Liver (tissue), 9 donors: ENCODE results near the gene SIPA1L3. TPM values are rescaled to one million over a fixed set of nuclear protein-coding genes. Genes with fewer than 3 reads are reported as not detected.

ENCODE experiments used
- DNase-seq: peaks from one replicate; pipeline ENCODE4 v3.0.0-alpha.2; 2017; ENCODE audit warnings: low spot score
- H3K27ac ChIP-seq, 2 donors: one replicate each; pipeline ENCODE4 v1.7.0; 2013; ENCODE audit warnings: inconsistent platforms in 2 of 2, low read length in 2 of 2, control low read depth in 1 of 2, low read depth in 1 of 2, mild to moderate bottlenecking in 1 of 2
- H3K27me3 ChIP-seq, 4 donors: one replicate each; pipeline versions ENCODE4 v1.6.1 to v1.7.0; 2013; ENCODE audit warnings: low read length in 3 of 4, inconsistent platforms in 1 of 4, mild to moderate bottlenecking in 1 of 4, moderate library complexity in 1 of 4; ENCODE audit not compliant: control insufficient read depth in 4 of 4, insufficient read depth in 4 of 4
- H3K36me3 ChIP-seq, 4 donors: one replicate each; pipeline versions ENCODE4 v1.6.1 to v1.7.0; 2013; ENCODE audit warnings: low read length in 3 of 4, mild to moderate bottlenecking in 3 of 4, low read depth in 1 of 4, moderate library complexity in 1 of 4; ENCODE audit not compliant: control insufficient read depth in 4 of 4, insufficient read depth in 3 of 4
- H3K4me1 ChIP-seq, 4 donors: one replicate each; pipeline versions ENCODE4 v1.6.1 to v1.7.0; 2013; ENCODE audit warnings: low read length in 3 of 4, mild to moderate bottlenecking in 3 of 4, moderate library complexity in 1 of 4; ENCODE audit not compliant: control insufficient read depth in 4 of 4, insufficient read depth in 4 of 4
- H3K4me3 ChIP-seq, 3 donors: one replicate each; pipeline versions ENCODE4 v1.6.1 to v1.7.0; 2013; ENCODE audit warnings: low read length in 3 of 3, control low read depth in 1 of 3, low read depth in 1 of 3, mild to moderate bottlenecking in 1 of 3
- H3K9ac ChIP-seq, 2 donors: one replicate each; pipeline ENCODE4 v1.7.0; 2013; ENCODE audit warnings: low read length in 2 of 2, mild to moderate bottlenecking in 2 of 2, moderate library complexity in 2 of 2, control low read depth in 1 of 2, low read depth in 1 of 2
- H3K9me3 ChIP-seq, 4 donors: one replicate each; pipeline versions ENCODE4 v1.6.1 to v1.7.0; 2013; ENCODE audit warnings: low read length in 3 of 4; ENCODE audit not compliant: control insufficient read depth in 4 of 4
- ATF3 ChIP-seq: IDR thresholded peaks from 2 replicates; pipeline ENCODE4 v1.6.1; 2016; ENCODE audit warnings: antibody characterized with exemption
- CTCF ChIP-seq: fragments of 150-350 bp; IDR thresholded peaks from 2 replicates; pipeline ENCODE4 v1.5.1; 2017; ENCODE audit warnings: improper control_type of control experiment, low read depth, low read length; ENCODE audit not compliant: missing input control
- EGR1 ChIP-seq, 2 donors: IDR thresholded peaks; 2 replicates each; pipeline ENCODE4 v1.6.1; 2016 to 2018; ENCODE audit warnings: antibody characterized with exemption in 2 of 2, low read depth in 2 of 2
- FOXA1 ChIP-seq: IDR thresholded peaks from 2 replicates; pipeline ENCODE4 v1.6.1; 2016; ENCODE audit warnings: antibody characterized with exemption
- FOXA2 ChIP-seq: IDR thresholded peaks from 2 replicates; pipeline ENCODE4 v1.6.1; 2016; ENCODE audit warnings: antibody characterized with exemption
- GABPA ChIP-seq, 2 donors: IDR thresholded peaks in 1 of 2; conservative IDR thresholded peaks in 1 of 2; 2 replicates each; pipeline ENCODE4 v1.6.1; 2016; ENCODE audit warnings: antibody characterized with exemption in 2 of 2, mild to moderate bottlenecking in 1 of 2, moderate library complexity in 1 of 2
- HNF4A ChIP-seq, 2 donors: conservative IDR thresholded peaks; 2 replicates each; pipeline ENCODE4 v1.6.1; 2016; ENCODE audit warnings: antibody characterized with exemption in 2 of 2, mild to moderate bottlenecking in 2 of 2
- HNF4G ChIP-seq: IDR thresholded peaks from 2 replicates; pipeline ENCODE4 v1.6.1; 2016; ENCODE audit warnings: antibody characterized with exemption
- JUND ChIP-seq, 2 donors: IDR thresholded peaks; 2 replicates each; pipeline ENCODE4 v1.6.1; 2016; ENCODE audit warnings: antibody characterized with exemption in 2 of 2
- MAX ChIP-seq: IDR thresholded peaks from 2 replicates; pipeline ENCODE4 v1.6.1; 2016; ENCODE audit warnings: antibody characterized with exemption
- NR2F2 ChIP-seq: IDR thresholded peaks from 2 replicates; pipeline ENCODE4 v1.6.1; 2016; ENCODE audit warnings: antibody characterized with exemption
- RAD21 ChIP-seq, 2 donors: IDR thresholded peaks; 2 replicates each; pipeline ENCODE4 v1.6.1; 2016; ENCODE audit warnings: antibody characterized with exemption in 2 of 2, mild to moderate bottlenecking in 2 of 2
- RXRA ChIP-seq, 2 donors: IDR thresholded peaks; 2 replicates each; pipeline ENCODE4 v1.6.1; 2017 to 2018; ENCODE audit warnings: antibody characterized with exemption in 2 of 2, mild to moderate bottlenecking in 1 of 2
- SP1 ChIP-seq: IDR thresholded peaks from 2 replicates; pipeline ENCODE4 v1.6.1; 2018; ENCODE audit warnings: antibody characterized with exemption, mild to moderate bottlenecking
- TAF1 ChIP-seq: conservative IDR thresholded peaks from 2 replicates; pipeline ENCODE4 v1.6.1; 2016; ENCODE audit warnings: antibody characterized with exemption, mild to moderate bottlenecking
- YY1 ChIP-seq: IDR thresholded peaks from 2 replicates; pipeline ENCODE4 v1.6.1; 2016; ENCODE audit warnings: antibody characterized with exemption, mild to moderate bottlenecking
- ZBTB33 ChIP-seq: IDR thresholded peaks from 2 replicates; pipeline ENCODE4 v1.6.1; 2016; ENCODE audit warnings: antibody characterized with exemption
- WGBS: extraction: QIAGEN DNeasy Blood & Tissue Kit; methylation state at CpG from one replicate; pipeline ENCODE4 v1.1.7; 2013; 5-methylcytosine and 5-hydroxymethylcytosine counted together
- polyA plus RNA-seq, 2 donors: library from polyadenylated mRNA; stranded (reverse) in 1 of 2; unstranded in 1 of 2; fragments of 200-250 nt in 1 of 2; fragments of >200 nt in 1 of 2; fragmentation: Nextera tagmentation in 1 of 2; extraction: Ambion mirVana in 1 of 2; gene quantifications; one replicate each; pipeline versions ENCODE4 v1.2.1 to v1.2.3, GENCODE V29; 2013 to 2015
- total RNA-seq, 2 donors: library from RNA; depleted of rRNA; stranded (reverse); fragments of >200 nt; gene quantifications; one replicate each; pipeline ENCODE4 v1.2.3, GENCODE V29; 2014
- TF ChIP-seq, protein P1 (sequence below): IDR thresholded peaks from 2 replicates; pipeline ENCODE4 v1.6.1; 2016; ENCODE audit warnings: antibody characterized with exemption, mild to moderate bottlenecking
- donor health status: healthy.
- donor health status: healthy.
- donor health status: healthy.
- donor health status: healthy.
- donor health status: healthy.

Gene SIPA1L3
- total and polyA plus RNA-seq, 4 donors: 2.4 to 10.0 (median 4.4) TPM

- 91% methylated on average over 5 of the region's 5 CpGs for WGBS
- Histone ChIP-seq H3K27me3 (no peaks in the 10 kb centered on the region), H3K4me3 (no peak overlapping the region), H3K36me3 (no peaks in the 10 kb centered on the region), H3K4me1 (no peaks in the 10 kb centered on the region), H3K27ac (no peak overlapping the region), H3K9ac (no peak overlapping the region), H3K9me3 (peaks cover 0 to 6% (median 4%) of the 10 kb centered on the region in 4 donors)
- TF ChIP-seq YY1 (no peak), CTCF (no peak), ATF3 (no peak), RXRA (IDR thresholded peaks at IDR 0.05) (no peak), ZBTB33 (no peak), MAX (no peak), HNF4G (no peak), FOXA1 (no peak), NR2F2 (no peak), EGR1 (IDR thresholded peaks at IDR 0.05; ENCODE audit: low read depth in 2 of 2) (no peak), JUND (IDR thresholded peaks at IDR 0.05) (no peak), HNF4A (conservative IDR thresholded peaks at IDR 0.05) (no peak), GABPA (IDR thresholded peaks at IDR 0.05 in 1 of 2, conservative IDR thresholded peaks at IDR 0.05 in 1 of 2) (no peak), FOXA2 (no peak), TAF1 (no peak), SP1 (no peak), RAD21 (IDR thresholded peaks at IDR 0.05) (no peak)
- TF ChIP-seq, protein P1, sequence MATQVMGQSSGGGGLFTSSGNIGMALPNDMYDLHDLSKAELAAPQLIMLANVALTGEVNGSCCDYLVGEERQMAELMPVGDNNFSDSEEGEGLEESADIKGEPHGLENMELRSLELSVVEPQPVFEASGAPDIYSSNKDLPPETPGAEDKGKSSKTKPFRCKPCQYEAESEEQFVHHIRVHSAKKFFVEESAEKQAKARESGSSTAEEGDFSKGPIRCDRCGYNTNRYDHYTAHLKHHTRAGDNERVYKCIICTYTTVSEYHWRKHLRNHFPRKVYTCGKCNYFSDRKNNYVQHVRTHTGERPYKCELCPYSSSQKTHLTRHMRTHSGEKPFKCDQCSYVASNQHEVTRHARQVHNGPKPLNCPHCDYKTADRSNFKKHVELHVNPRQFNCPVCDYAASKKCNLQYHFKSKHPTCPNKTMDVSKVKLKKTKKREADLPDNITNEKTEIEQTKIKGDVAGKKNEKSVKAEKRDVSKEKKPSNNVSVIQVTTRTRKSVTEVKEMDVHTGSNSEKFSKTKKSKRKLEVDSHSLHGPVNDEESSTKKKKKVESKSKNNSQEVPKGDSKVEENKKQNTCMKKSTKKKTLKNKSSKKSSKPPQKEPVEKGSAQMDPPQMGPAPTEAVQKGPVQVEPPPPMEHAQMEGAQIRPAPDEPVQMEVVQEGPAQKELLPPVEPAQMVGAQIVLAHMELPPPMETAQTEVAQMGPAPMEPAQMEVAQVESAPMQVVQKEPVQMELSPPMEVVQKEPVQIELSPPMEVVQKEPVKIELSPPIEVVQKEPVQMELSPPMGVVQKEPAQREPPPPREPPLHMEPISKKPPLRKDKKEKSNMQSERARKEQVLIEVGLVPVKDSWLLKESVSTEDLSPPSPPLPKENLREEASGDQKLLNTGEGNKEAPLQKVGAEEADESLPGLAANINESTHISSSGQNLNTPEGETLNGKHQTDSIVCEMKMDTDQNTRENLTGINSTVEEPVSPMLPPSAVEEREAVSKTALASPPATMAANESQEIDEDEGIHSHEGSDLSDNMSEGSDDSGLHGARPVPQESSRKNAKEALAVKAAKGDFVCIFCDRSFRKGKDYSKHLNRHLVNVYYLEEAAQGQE: no peak
- DNase-seq: no peak
These were observed 62.7 kb downstream of the SIPA1L3 start for GRCh38 chr19:37969695-37970094.
